Left forelimb (tissue), 1 donor: ENCODE measurements around the gene SETD7.
"Not testable (repeated sequence)": the region's sequence is repeated elsewhere in the genome, so short reads cannot be mapped to it uniquely, and the experiment has no call there.

Experiments used
- DNase-seq: peaks from one replicate; pipeline ENCODE4 v3.0.0-alpha.2; 2018; ENCODE audit warnings: low spot score

SETD7 gene

DNA sequence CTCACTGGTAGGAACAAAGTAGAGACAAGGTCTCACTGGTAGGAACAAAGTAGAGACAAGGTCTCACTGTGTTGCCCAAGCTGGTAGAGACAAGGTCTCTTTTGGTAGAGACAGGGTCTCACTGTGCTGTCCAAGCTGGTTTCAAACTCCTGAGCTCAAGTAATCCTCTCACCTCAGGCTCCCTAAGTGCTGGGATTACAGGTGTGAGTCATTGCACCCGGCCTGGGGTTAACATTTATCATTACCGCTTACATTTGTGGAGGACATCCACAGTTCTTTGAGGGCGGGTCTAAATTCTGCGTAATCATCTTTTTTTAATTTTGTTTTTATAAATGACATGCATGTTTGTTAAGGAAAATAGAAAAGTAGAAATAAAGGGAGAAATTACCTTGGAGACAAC, 90.1 kb downstream of the SETD7 start:
- DNase-seq, result no peak

DNA sequence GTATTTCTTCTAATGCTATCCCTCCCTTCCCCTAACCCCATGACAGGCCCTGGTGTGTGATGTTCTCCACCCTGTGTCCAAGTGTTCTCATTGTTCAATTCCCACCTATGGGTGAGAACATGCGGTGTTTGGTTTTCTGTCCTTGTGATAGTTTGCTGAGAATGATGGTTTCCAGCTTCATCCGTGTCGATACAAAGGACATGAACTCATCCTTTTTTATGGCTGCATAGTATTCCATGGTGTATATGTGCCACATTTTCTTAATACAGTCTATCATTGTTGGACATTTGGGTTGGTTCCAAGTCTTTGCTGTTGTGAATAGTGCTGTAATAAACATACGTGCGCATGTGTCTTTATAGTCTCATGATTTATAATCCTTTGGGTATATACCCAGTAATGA, 91.5 kb downstream of the SETD7 start:
- not testable (repeated sequence) for DNase-seq

DNA sequence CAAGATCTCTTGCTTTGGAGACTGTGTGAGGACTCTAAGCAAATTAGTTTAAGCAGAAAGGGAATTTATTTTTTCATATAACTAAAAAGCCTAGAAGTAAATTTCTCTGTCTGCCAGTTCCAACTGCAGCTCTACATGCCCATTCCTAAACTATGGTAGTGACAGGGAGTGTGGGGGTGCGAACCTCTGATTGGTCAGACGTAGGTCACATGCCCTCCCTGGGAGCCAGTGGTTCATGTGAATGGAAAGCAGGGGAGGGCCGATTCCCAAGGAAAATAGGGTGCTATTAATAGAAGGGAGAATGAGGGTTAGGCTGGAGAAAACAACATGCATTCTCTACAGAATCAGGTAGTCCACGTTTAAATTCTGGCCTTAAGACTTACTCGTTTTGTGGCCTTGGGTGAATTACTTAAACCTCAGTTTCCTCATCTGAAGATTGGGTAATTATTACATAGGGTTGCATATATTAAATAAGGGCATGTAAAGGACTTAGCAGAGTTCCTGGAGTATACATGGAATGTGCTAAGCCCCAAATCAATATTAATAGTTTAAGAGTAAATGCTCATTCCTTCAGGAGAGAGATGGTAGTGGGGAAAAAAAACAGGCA, 94.9 kb downstream of the SETD7 start:
- no peak for DNase-seq

DNA sequence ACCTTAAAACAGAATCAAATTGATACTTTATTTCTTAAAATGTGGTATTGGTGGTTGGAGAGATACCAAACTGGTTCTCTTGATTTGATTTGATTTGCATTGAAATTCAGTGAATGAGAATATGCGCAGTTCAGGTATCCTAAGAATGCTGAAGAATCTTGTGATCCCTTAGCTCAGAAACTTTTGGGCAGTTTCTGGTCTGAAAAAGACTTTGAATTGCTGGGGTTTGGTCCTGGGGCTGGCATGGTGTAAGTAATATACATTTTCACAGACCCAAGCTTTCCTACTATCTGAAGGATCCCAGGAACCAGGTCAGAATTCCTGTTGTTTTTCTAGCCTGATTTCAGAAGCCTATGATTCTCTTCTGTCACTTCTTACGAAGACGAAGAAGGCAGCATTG, 95.5 kb downstream of the SETD7 start:
- DNase-seq, result no peak

DNA sequence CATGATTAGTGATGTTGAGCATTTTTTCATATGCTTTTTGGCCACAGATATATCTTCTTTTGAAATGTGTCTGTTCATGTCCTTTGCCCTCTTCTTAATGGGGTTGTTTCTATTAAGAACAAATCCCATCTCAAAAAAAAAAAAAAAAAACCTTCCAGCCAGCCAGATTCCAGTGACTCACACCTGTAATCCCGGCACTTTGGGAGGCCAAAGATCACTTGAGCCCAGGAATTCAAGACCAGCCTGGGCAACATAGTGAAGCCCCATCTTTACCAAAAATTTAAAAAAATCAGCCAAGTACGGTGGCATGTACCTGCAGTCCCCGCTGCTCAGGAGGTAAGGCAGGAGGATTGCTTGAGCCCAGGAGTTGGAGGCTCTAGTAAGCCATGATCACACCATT, 97.0 kb downstream of the SETD7 start:
- no peak for DNase-seq

DNA sequence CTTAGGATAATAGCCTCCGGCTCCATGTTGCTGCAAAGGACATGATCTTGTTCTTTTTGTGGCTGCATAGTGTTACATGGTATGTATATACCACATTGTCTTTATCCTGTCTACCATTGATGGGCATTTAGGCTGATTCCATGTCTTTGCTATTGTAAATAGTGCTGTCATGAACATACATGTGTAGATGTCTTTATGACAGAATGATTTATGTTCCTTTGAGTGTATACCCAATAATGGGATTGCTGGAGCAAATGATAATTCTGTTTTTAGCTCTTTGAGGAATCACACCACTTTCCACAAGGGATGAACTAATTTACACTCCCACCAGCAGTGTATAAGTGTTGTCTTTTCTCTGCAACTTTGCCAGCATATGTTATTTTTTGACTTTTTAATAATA, 97.5 kb downstream of the SETD7 start:
- no peak for DNase-seq

DNA sequence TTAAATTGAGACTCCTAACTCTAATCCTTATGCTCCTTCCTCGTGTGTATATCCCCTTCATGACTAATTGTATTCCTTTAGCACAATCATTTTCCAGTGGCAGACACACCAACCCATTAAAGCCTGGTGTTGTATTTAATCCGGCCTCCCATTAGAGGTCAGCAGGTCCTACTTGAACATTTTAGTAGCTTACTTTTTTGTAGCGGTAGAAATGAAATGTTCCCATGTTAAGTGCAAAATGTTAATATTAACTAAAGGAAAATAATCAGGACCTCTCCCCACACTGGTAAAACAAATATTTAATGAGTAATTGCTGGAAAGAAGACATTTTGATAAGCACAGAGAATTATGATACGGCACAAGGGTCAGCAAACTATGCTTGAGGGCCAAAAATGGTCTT, 98.7 kb downstream of the SETD7 start:
- DNase-seq, result no peak

DNA sequence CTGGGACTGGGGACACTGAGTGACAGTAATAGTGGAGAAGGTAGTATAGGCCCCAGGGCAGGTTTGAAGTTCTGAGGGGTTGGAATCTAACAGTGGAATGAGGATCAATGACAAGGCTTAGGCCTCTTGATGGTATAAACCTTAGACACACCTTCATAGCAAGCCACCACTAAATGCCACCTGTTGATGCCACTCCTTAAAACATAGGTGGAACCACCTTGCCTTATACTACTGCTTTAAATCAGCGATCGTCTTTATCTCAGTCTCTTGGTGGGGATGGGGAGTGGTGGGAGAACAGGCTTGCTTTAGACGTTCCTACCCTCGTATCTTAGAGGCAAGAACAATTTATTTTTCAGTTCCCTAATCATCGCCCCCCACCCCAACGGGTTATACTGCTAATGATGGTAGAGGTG, 100.9 kb downstream of the SETD7 start:
- no peak for DNase-seq

DNA sequence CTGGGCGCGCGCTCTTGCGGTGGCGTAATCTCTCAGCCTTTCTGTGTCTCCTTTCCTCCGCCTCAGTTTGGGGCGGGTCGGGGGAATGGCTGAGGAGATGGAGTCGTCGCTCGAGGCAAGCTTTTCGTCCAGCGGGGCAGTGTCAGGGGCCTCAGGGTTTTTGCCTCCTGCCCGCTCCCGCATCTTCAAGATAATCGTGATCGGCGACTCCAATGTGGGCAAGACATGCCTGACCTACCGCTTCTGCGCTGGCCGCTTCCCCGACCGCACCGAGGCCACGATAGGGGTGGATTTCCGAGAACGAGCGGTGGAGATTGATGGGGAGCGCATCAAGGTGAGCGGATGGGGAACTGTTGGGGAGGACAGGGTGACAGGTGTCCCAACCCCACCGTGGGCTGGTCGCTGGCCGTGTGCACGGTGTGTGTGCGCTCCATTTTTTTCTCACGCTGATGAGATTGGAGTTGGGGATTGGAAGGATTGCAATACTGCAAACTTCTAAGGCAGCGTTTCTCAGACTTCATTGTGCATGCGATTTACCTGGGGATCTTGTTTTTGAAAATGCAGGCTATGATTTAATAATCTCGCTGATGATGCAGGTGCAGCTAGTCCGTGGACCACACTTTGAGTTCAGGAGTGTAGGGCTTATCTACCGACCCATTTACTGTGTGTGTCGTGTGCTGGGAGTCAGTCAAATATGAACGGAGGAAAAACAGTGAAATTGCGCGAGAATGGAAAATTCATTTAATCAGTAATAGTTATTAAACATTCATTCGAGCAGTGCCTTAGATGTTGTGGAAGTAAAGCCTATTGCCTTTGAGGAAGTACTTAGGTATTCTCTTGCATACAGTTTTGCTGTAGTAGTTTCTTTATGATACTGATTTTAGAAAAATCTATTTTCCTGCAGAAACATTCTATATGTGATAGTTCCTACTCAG, 101.6 kb downstream of the SETD7 start, which contains the start of gene RAB33B:
TSS of gene RAB33B (plus strand) at position 11 of the 935 bp plus-strand sequence. CDS start at position 86, 75 bp downstream.
- DNase-seq, result no peak

DNA sequence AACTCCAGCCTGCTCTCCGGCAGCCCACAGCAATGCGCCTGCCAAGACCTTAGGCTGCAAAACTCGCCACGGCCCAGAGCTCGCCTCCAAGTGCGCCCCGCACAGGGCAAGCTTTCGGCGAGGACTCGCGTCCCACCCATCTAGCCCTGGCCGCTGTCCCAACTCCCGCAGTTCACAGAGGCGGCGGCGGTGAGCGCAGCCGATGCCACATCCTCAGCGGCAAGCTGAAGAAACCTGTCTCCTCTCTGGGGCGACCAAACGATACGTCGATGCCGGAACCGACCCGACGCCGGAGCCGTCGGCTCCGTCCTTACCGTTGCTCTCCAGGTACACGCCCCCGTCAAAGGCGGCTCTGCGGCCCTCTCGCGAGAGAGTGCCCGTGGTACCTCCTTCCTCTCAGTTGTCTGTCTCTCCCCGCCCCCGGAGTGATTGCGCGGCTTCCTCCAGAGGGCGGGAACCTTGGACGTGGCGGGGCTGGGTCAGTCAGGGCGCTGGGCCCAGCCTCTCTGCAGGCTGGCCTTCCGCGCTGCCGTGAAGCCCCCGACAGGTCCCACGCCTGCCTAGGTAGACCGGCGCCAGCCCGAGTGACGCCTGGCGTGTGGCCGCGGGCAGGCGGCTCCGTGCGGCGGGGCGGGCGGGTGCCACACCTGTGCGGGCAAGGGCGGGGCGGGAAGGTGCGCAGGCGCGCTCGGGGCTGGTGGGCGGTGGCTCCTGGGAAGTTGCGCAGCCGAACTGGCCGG, 102.5 kb downstream of the SETD7 start:
- peak; percentile 99 for DNase-seq

DNA sequence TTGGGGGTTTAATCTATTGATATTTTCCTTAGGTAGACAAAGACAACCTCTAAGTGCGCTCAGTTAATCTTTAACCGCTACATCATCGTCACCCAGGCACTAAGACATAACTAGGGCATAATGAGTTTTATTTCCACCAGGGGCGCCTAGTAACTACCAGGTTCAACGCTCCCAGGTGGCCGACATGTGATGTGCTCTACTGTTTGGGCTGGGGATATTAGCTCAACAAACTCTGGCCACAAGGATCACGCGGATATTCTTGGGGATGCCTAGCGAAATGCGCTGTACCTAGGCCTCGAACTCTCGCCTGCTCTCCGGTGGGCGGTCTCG, 103.0 kb downstream of the SETD7 start:
- no peak for DNase-seq

DNA sequence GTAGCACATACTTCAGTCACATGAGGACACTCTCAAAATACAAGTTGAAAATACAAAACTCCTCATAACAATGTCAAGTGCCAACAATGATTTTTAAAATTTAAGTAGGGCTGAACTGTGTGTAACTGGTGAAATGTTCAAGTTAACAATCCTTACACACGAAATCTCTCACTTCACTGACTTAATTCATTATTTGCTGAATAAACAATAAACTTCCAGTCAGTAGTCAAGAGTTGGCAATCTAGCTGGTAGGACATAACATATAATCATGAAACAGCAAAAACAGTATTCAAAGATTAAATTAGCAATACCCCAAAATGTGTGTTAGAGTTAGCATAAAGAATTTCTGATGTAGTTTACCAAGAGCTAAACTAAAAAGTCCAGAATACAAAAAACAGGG, 104.0 kb downstream of the SETD7 start:
- no peak for DNase-seq

DNA sequence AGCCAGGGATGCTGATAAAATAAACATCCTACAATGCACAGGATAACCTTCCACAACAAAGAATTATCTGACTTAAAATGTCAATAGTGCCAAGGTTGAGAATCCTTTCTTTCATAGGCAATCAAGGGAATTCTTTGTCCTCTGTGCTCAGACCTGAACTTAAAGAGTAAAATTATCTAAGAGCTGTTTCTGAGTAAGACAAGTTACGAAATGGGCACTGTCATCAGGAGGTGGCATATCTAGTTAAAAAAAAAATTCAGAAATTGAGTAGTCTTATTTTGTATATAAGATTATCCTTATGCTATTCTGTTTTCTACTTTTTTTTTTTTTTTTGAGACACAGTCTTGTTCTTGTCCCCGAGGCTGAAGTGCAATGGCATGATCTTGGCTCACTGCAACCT, 105.4 kb downstream of the SETD7 start:
- DNase-seq, result no peak

DNA sequence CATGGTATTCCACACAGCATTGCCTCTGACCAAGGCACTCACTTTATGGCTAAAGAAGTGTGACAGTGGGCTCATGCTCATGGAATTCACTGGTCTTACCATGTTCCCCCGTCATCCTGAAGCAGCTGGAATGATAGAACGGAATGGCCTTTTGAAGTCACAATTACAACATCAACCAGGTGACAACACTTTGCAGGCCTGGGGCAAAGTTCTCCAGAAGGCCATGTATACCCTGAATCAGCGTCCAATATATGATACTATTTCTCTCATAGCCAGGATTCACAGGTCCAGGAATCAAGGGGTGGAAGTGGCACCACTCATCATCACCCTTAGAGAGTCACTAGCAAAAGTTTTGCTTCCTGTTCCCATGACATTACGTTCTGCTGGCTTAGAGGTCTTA, 108.9 kb downstream of the SETD7 start:
- DNase-seq, result not testable (repeated sequence)
